Hepatocyte (in vitro differentiated cells): ENCODE results near the gene COX6B1. TPM values are rescaled to one million over a fixed set of nuclear protein-coding genes. Genes with fewer than 3 reads are reported as not detected.

Experiments
- DNase-seq: peaks from one replicate; pipeline ENCODE4 v3.0.0-alpha.2; 2016; ENCODE audit warnings: low spot score
- H2AFZ ChIP-seq: fragments of 200-600 bp; sonication (generic); 2 replicates; pipeline ENCODE4 v1.6.0; 2016; ENCODE audit warnings: antibody characterized with exemption, mild to moderate bottlenecking
- H3K27ac ChIP-seq: fragments of 200-600 bp; sonication (generic); 2 replicates; pipeline ENCODE4 v1.5.1; 2016; ENCODE audit warnings: mild to moderate bottlenecking
- H3K27me3 ChIP-seq: fragments of 200-600 bp; sonication (generic); 2 replicates; pipeline ENCODE4 v1.6.1; 2016
- H3K36me3 ChIP-seq: fragments of 200-600 bp; sonication (generic); replicated peaks from 2 replicates; pipeline ENCODE4 v1.5.1; 2016; ENCODE audit warnings: low read depth; ENCODE audit not compliant: insufficient read depth
- H3K4me1 ChIP-seq: fragments of 200-600 bp; sonication (generic); 2 replicates; pipeline ENCODE4 v1.5.1; 2016; ENCODE audit warnings: mild to moderate bottlenecking, moderate library complexity; ENCODE audit not compliant: insufficient read depth
- H3K4me2 ChIP-seq: fragments of 200-600 bp; sonication (generic); 2 replicates; pipeline ENCODE4 v1.6.0; 2016
- H3K4me3 ChIP-seq: fragments of 200-600 bp; sonication (generic); 2 replicates; pipeline ENCODE4 v1.5.1; 2016; ENCODE audit warnings: mild to moderate bottlenecking
- H3K79me2 ChIP-seq: fragments of 200-600 bp; sonication (generic); 2 replicates; pipeline ENCODE4 v1.6.0; 2017; ENCODE audit warnings: mild to moderate bottlenecking
- H3K9me2 ChIP-seq: fragments of 200-600 bp; sonication (generic); replicated peaks from 2 replicates; pipeline ENCODE4 v1.6.0; 2017; ENCODE audit warnings: mild to moderate bottlenecking; ENCODE audit not compliant: insufficient read depth
- H3K9me3 ChIP-seq: fragments of 200-600 bp; sonication (generic); 2 replicates; pipeline ENCODE4 v1.5.1; 2016; ENCODE audit warnings: low read depth, mild to moderate bottlenecking
- H4K20me1 ChIP-seq: fragments of 200-600 bp; sonication (generic); 2 replicates; pipeline ENCODE4 v1.6.0; 2016; ENCODE audit warnings: mild to moderate bottlenecking; ENCODE audit not compliant: insufficient read depth, poor library complexity, severe bottlenecking
- CTCF ChIP-seq: fragments of 200-600 bp; sonication (generic); IDR thresholded peaks from 2 replicates; pipeline ENCODE4 v1.5.1; 2016; ENCODE audit warnings: antibody characterized with exemption, mild to moderate bottlenecking; ENCODE audit not compliant: poor library complexity
- EZH2 ChIP-seq: fragments of 200-600 bp; sonication (generic); IDR thresholded peaks from 2 replicates; pipeline ENCODE4 v1.6.1; 2016; ENCODE audit warnings: antibody characterized with exemption, mild to moderate bottlenecking, borderline replicate concordance
- EZH2phosphoT487 ChIP-seq: fragments of 200-600 bp; sonication (generic); IDR thresholded peaks from one replicate; pipeline ENCODE4 v1.6.1; 2018; ENCODE audit warnings: antibody characterized with exemption, mild to moderate bottlenecking, low read depth, moderate library complexity; ENCODE audit not compliant: unreplicated experiment, severe bottlenecking
- WGBS: methylation state at CpG from one replicate; pipeline ENCODE4 v1.1.6; 2016; ENCODE audit warnings: low lambda C conversion rate; ENCODE audit errors: missing lambda C conversion rate; 5-methylcytosine and 5-hydroxymethylcytosine counted together
- polyA plus RNA-seq: library from polyadenylated mRNA; unstranded; fragments of >200 nt; fragmentation: Nextera tagmentation; extraction: Ambion mirVana; gene quantifications from 2 replicates; pipeline ENCODE4 v1.2.1, GENCODE V29; 2016
- total RNA-seq: library from RNA; depleted of rRNA; stranded (reverse); fragments of >200 nt; gene quantifications from 2 replicates; pipeline ENCODE4 v1.2.3, GENCODE V29; 2014

The COX6B1 gene
- total and polyA plus RNA-seq, 2 experiments from 2014 or later = 586 to 692 TPM

GRCh38 chr19:35607661-35608060, 40.5 kb upstream of the COX6B1 start:
- H3K4me3 ChIP-seq = no peak overlapping the region
- no peaks in the 10 kb centered on the region for H3K79me2 ChIP-seq
- no peaks in the 10 kb centered on the region for H3K9me2 ChIP-seq
- H3K27me3 ChIP-seq = no peaks in the 10 kb centered on the region
- no peaks in the 10 kb centered on the region for H3K4me1 ChIP-seq
- no peak overlapping the region for H3K4me2 ChIP-seq
- no peak overlapping the region for H2AFZ ChIP-seq
- H4K20me1 ChIP-seq = no peaks in the 10 kb centered on the region
- no peaks in the 10 kb centered on the region for H3K36me3 ChIP-seq
- H3K27ac ChIP-seq = no peak overlapping the region
- DNase-seq = no peak
- no peaks in the 10 kb centered on the region for H3K9me3 ChIP-seq
- no peak for TF ChIP-seq EZH2phosphoT487
- no peak for TF ChIP-seq EZH2
- no peak for TF ChIP-seq CTCF
- WGBS = 69% methylated on average over 3 of the region's 3 CpGs

- DNase-seq = no peak
- WGBS = 78% methylated on average over 2 of the region's 2 CpGs
- Histone ChIP-seq H3K9me2 (no peaks in the 10 kb centered on the region), H4K20me1 (no peaks in the 10 kb centered on the region), H3K9me3 (no peaks in the 10 kb centered on the region), H3K4me2 (no peak overlapping the region), H3K36me3 (no peaks in the 10 kb centered on the region), H3K27ac (no peak overlapping the region), H2AFZ (no peak overlapping the region), H3K4me3 (no peak overlapping the region), H3K27me3 (no peaks in the 10 kb centered on the region), H3K79me2 (no peaks in the 10 kb centered on the region), H3K4me1 (no peaks in the 10 kb centered on the region)
- TF ChIP-seq CTCF = no peak
- no peak for TF ChIP-seq EZH2phosphoT487
- TF ChIP-seq EZH2 = no peak
These were observed 39.9 kb upstream of the COX6B1 start for GRCh38 chr19:35608251-35608650.

- Histone ChIP-seq H3K27ac (no peak overlapping the region), H3K4me3 (no peak overlapping the region), H2AFZ (no peak overlapping the region), H3K27me3 (no peaks in the 10 kb centered on the region), H4K20me1 (no peaks in the 10 kb centered on the region), H3K4me1 (no peaks in the 10 kb centered on the region), H3K9me3 (no peaks in the 10 kb centered on the region), H3K36me3 (no peaks in the 10 kb centered on the region), H3K79me2 (no peaks in the 10 kb centered on the region), H3K9me2 (no peaks in the 10 kb centered on the region), H3K4me2 (no peak overlapping the region)
- 82% methylated on average over 6 of the region's 6 CpGs for WGBS
- TF ChIP-seq EZH2phosphoT487 = no peak
- no peak for TF ChIP-seq EZH2
- no peak for TF ChIP-seq CTCF
- DNase-seq = no peak
These were observed 38.2 kb upstream of the COX6B1 start for GRCh38 chr19:35609851-35610353.

GRCh38 chr19:35612224-35612558, 35.9 kb upstream of the COX6B1 start:
- no peaks in the 10 kb centered on the region for H3K36me3 ChIP-seq
- DNase-seq = no peak
- H2AFZ ChIP-seq = peak overlapping the region; percentile 72
- no peaks in the 10 kb centered on the region for H4K20me1 ChIP-seq
- no peaks in the 10 kb centered on the region for H3K27me3 ChIP-seq
- TF ChIP-seq CTCF (no peak), EZH2phosphoT487 (no peak), EZH2 (no peak)
- no peaks in the 10 kb centered on the region for H3K9me3 ChIP-seq
- no peak overlapping the region for H3K4me3 ChIP-seq
- no peaks in the 10 kb centered on the region for H3K4me1 ChIP-seq
- H3K9me2 ChIP-seq = no peaks in the 10 kb centered on the region
- H3K27ac ChIP-seq = no peak overlapping the region
- no peaks in the 10 kb centered on the region for H3K79me2 ChIP-seq
- whole genome bisulfite sequencing = 44% methylated on average over 9 of the region's 9 CpGs
- H3K4me2 ChIP-seq = peak overlapping the region; percentile 92
